Small intestine (tissue), 7 donors: ENCODE data around the gene ST3GAL6. TPM values are rescaled to one million over a fixed set of nuclear protein-coding genes. Genes with fewer than 3 reads are reported as not detected.

Experiments used
- DNase-seq, 2 donors: peaks; one replicate each; pipeline versions ENCODE4 v3.0.0 to v3.0.0-alpha.2; 2013
- FAIRE-seq: peaks from 2 replicates; lab custom pipeline; 2012; peaks lifted over from hg19 to GRCh38; lab: Jason Lieb, UNC
- H3K27ac ChIP-seq, 3 donors: one replicate each; pipeline ENCODE4 v1.5.1; 2013; ENCODE audit warnings: low read length in 2 of 3, mild to moderate bottlenecking in 2 of 3, control low read depth in 1 of 3, inconsistent platforms in 1 of 3, low read depth in 1 of 3, moderate library complexity in 1 of 3
- H3K27me3 ChIP-seq, 3 donors: one replicate each; pipeline ENCODE4 v1.6.1; 2013; ENCODE audit warnings: low read length in 3 of 3, inconsistent platforms in 1 of 3; ENCODE audit not compliant: control insufficient read depth in 3 of 3, insufficient read depth in 3 of 3
- H3K36me3 ChIP-seq, 3 donors: one replicate each; pipeline ENCODE4 v1.6.1; 2013; ENCODE audit warnings: low read length in 3 of 3, inconsistent platforms in 1 of 3, low read depth in 1 of 3, mild to moderate bottlenecking in 1 of 3, moderate library complexity in 1 of 3; ENCODE audit not compliant: control insufficient read depth in 3 of 3, insufficient read depth in 2 of 3
- H3K4me1 ChIP-seq, 3 donors: one replicate each; pipeline ENCODE4 v1.6.1; 2013; ENCODE audit warnings: low read length in 2 of 3, inconsistent platforms in 1 of 3, low read depth in 1 of 3, mild to moderate bottlenecking in 1 of 3, moderate library complexity in 1 of 3; ENCODE audit not compliant: control insufficient read depth in 3 of 3, insufficient read depth in 2 of 3
- H3K4me3 ChIP-seq, 3 donors: one replicate each; pipeline ENCODE4 v1.5.1; 2013; ENCODE audit warnings: low read length in 3 of 3, control low read depth in 1 of 3, inconsistent platforms in 1 of 3, low read depth in 1 of 3, mild to moderate bottlenecking in 1 of 3, moderate library complexity in 1 of 3
- H3K9me3 ChIP-seq, 2 donors: one replicate each; pipeline ENCODE4 v1.6.1; 2013; ENCODE audit warnings: low read depth in 1 of 2, low read length in 1 of 2; ENCODE audit not compliant: control insufficient read depth in 2 of 2, insufficient read depth in 1 of 2
- WGBS, 3 donors: extraction: QIAGEN DNeasy Blood & Tissue Kit; methylation state at CpG; one replicate each; pipeline ENCODE4 v1.1.7; 2013; 5-methylcytosine and 5-hydroxymethylcytosine counted together
- polyA plus RNA-seq, 4 donors: library from polyadenylated mRNA; stranded (reverse) in 3 of 4; unstranded in 1 of 4; fragments of 200-250 nt in 3 of 4; fragments of 120-200 nt in 1 of 4; gene quantifications; one replicate each; pipeline versions ENCODE4 v1.2.1 to v1.2.3, GENCODE V29; 2013
- donor health status: healthy with polysubstance abuse.
- donor health status: control.
- donor health status: control.
- donor health status: Bipolar disorder and iron deficiency.
- donor health status: healthy.

Gene ST3GAL6
- polyA plus RNA-seq, 4 donors, result 2.2 to 7.6 (median 3.2) TPM; not detected in 1

GRCh38 chr3:98761643-98762229, 1.4 kb upstream of the ST3GAL6 start:
- H3K27ac ChIP-seq, result no peak overlapping the region
- peaks cover 0 to 3% (median 0%) of the 10 kb centered on the region in 3 donors for H3K4me1 ChIP-seq
- H3K9me3 ChIP-seq, result no peaks in the 10 kb centered on the region
- no peaks in the 10 kb centered on the region for H3K27me3 ChIP-seq
- 58 to 77% (median 72%) methylated on average over 2 of the region's 2 CpGs for WGBS, 3 donors
- no peak overlapping the region for H3K4me3 ChIP-seq
- H3K36me3 ChIP-seq, result no peaks in the 10 kb centered on the region
- no peak for FAIRE-seq
- no peak for DNase-seq

- FAIRE-seq (no peak), DNase-seq (no peak)
- 51 to 64% (median 56%) methylated on average over 5 of the region's 5 CpGs for WGBS, 3 donors
- Histone ChIP-seq H3K36me3 (no peaks in the 10 kb centered on the region), H3K9me3 (no peaks in the 10 kb centered on the region), H3K27me3 (no peaks in the 10 kb centered on the region), H3K4me1 (peaks cover 0 to 3% (median 0%) of the 10 kb centered on the region in 3 donors), H3K27ac (peak overlapping the region in 1 of 3 donors; percentile 54), H3K4me3 (no peak overlapping the region)
Measured at GRCh38 chr3:98763819-98764418, 779 bp downstream of the ST3GAL6 start.

GRCh38 chr3:98764472-98764884, 1.3 kb downstream of the ST3GAL6 start:
- Histone ChIP-seq H3K27me3 (no peaks in the 10 kb centered on the region), H3K4me1 (peaks cover 0 to 3% (median 0%) of the 10 kb centered on the region in 3 donors), H3K36me3 (no peaks in the 10 kb centered on the region), H3K9me3 (no peaks in the 10 kb centered on the region), H3K27ac (no peak overlapping the region), H3K4me3 (no peak overlapping the region)
- FAIRE-seq, result no peak
- no peak for DNase-seq
- WGBS, 3 donors, result 42 to 55% (median 49%) methylated on average over 4 of the region's 4 CpGs

- no peak for DNase-seq
- H3K27ac ChIP-seq, result no peak overlapping the region
- no peaks in the 10 kb centered on the region for H3K36me3 ChIP-seq
- peaks cover 0 to 3% (median 0%) of the 10 kb centered on the region in 3 donors for H3K4me1 ChIP-seq
- 67 to 75% (median 67%) methylated on average over 4 of the region's 4 CpGs for WGBS, 3 donors
- no peaks in the 10 kb centered on the region for H3K9me3 ChIP-seq
- no peaks in the 10 kb centered on the region for H3K27me3 ChIP-seq
- FAIRE-seq, result no peak
- no peak overlapping the region for H3K4me3 ChIP-seq
Measured at GRCh38 chr3:98765721-98766120, 2.6 kb downstream of the ST3GAL6 start.

GRCh38 chr3:98766924-98767323, 3.8 kb downstream of the ST3GAL6 start:
- H3K4me1 ChIP-seq, result peaks cover 0 to under 1% (median 0%) of the 10 kb centered on the region in 3 donors
- H3K4me3 ChIP-seq, result no peak overlapping the region
- FAIRE-seq (no peak), DNase-seq (no peak)
- H3K27me3 ChIP-seq, result no peaks in the 10 kb centered on the region
- H3K27ac ChIP-seq, result no peak overlapping the region
- H3K9me3 ChIP-seq, result no peaks in the 10 kb centered on the region
- no peaks in the 10 kb centered on the region for H3K36me3 ChIP-seq

GRCh38 chr3:98768961-98769360, 5.8 kb downstream of the ST3GAL6 start:
- H3K4me1 ChIP-seq, result no peaks in the 10 kb centered on the region
- H3K27ac ChIP-seq, result no peak overlapping the region
- no peak for DNase-seq
- no peaks in the 10 kb centered on the region for H3K36me3 ChIP-seq
- FAIRE-seq, result no peak
- H3K27me3 ChIP-seq, result no peaks in the 10 kb centered on the region
- no peak overlapping the region for H3K4me3 ChIP-seq
- H3K9me3 ChIP-seq, result no peaks in the 10 kb centered on the region
- 57 to 71% (median 63%) methylated on average over 2 of the region's 2 CpGs for WGBS, 3 donors

- no peaks in the 10 kb centered on the region for H3K9me3 ChIP-seq
- FAIRE-seq (no peak), DNase-seq (no peak)
- H3K27ac ChIP-seq, result no peak overlapping the region
- H3K27me3 ChIP-seq, result no peaks in the 10 kb centered on the region
- H3K4me1 ChIP-seq, result no peaks in the 10 kb centered on the region
- H3K36me3 ChIP-seq, result no peaks in the 10 kb centered on the region
- no peak overlapping the region for H3K4me3 ChIP-seq
Measured at GRCh38 chr3:98769448-98769847, 6.3 kb downstream of the ST3GAL6 start.

GRCh38 chr3:98770261-98771039, 7.3 kb downstream of the ST3GAL6 start:
- Histone ChIP-seq H3K27ac (peak overlapping the region in 1 of 3 donors; percentile 17), H3K4me3 (no peak overlapping the region), H3K27me3 (no peaks in the 10 kb centered on the region), H3K36me3 (no peaks in the 10 kb centered on the region), H3K4me1 (peaks cover 0 to 2% (median 0%) of the 10 kb centered on the region in 3 donors), H3K9me3 (no peaks in the 10 kb centered on the region)
- 66 to 72% (median 69%) methylated on average over 8 of the region's 8 CpGs for WGBS, 3 donors
- no peak for DNase-seq
- no peak for FAIRE-seq
